ENCODE results near the gene MAP2K1.

DNA sequence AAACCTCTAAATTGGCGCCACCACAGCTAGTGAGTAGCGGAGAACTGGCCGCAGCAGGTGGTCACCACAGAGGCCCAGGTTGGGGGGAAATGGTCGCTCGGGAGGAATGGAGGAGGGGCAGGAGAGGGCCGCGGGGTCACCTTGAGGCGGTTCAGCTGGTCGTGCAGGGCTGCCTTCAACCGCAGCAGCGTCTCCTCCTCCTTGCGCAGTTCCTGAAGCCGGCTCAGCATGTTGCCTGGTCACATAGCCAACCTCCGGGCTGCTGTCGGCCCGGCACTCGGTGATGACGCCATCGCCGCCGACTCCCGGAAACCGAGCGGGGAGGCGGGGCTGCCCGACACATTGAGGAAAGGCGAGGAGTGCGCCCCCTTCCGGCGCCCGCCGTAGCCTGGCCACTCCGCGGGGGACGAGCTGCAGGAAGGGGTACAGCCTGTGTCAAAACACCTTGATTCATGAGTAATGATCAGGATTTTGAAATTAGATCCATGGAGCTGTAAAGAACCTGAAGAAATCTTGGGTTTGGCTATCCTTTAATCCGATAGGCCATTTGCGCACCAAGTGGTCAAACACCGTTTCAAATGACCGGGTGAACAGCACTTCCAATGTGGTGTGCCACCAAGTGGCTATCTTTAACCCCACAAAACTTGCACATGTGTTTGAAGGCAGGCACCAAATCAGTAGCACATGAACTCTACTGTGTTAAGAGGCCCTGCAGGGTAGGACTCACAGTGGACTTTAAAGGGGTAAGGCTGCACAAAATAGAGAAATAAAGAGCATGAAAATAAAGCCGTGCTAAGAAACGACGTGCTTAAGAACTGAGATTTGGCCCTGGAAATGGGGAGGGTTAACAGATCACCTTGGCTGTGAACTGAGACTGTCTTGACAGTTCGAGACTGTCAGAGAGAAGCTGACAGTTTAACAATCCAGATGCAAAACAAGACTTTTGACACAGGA, 111.1 kb downstream of the MAP2K1 start, which contains the start of gene SNAPC5:
- TF ChIP-seq GATA2 (IDR thresholded peaks at IDR 0.05; ENCODE audit: low read depth, low read length) (no peak), GATA3 (IDR thresholded peaks at IDR 0.05; ENCODE audit: low read depth, low read length) (no peak)
